Coronary artery (tissue), 2 donors: ENCODE results near the gene EPG5.

ENCODE experiments used
- DNase-seq: peaks from one replicate; pipeline ENCODE4 v3.0.0-alpha.2; 2017; ENCODE audit warnings: low spot score
- H3K27ac ChIP-seq, 2 donors: fragments of 200-600 bp; sonication (generic); one replicate each; pipeline ENCODE4 v1.5.1; 2016 to 2019
- H3K4me3 ChIP-seq: fragments of 200-600 bp; sonication (generic); 2 replicates; pipeline ENCODE4 v1.5.1; 2016; ENCODE audit warnings: mild to moderate bottlenecking, moderate library complexity
- CTCF ChIP-seq: fragments of 200-600 bp; sonication (generic); IDR thresholded peaks from one replicate; pipeline ENCODE4 v1.5.1; 2019; ENCODE audit warnings: antibody characterized with exemption

EPG5 gene

GRCh38 chr18:45896452-45896851 lies 70.7 kb downstream of the EPG5 start:
- Histone ChIP-seq H3K27ac (no peak overlapping the region), H3K4me3 (no peak overlapping the region)
- DNase-seq, result no peak
- no peak for TF ChIP-seq CTCF

- DNase-seq, result no peak
- Histone ChIP-seq H3K27ac (no peak overlapping the region), H3K4me3 (no peak overlapping the region)
- TF ChIP-seq CTCF, result no peak
Observed at GRCh38 chr18:45895339-45895738, 71.8 kb downstream of the EPG5 start.

DNA sequence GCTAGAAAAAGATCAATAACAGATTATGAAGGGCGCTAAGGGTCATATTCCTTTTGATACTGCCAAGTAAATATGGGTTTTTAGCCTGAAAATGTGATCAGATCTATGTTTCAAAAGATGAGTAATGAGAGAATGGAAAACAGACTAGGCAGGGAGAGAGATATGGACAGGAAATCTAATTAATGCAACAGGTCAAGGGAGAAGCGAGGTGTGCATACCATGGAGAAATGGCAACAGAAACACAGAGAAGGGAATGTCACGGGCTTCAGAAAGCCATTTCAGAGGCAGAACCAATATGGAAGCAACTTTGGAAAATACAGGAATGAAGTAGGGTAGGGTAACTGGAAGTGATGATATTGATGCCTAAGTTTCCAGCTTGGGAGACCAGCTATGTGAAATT lies 72.3 kb downstream of the EPG5 start:
- Histone ChIP-seq H3K27ac (no peak overlapping the region), H3K4me3 (no peak overlapping the region)
- no peak for DNase-seq
- no peak for TF ChIP-seq CTCF

DNA sequence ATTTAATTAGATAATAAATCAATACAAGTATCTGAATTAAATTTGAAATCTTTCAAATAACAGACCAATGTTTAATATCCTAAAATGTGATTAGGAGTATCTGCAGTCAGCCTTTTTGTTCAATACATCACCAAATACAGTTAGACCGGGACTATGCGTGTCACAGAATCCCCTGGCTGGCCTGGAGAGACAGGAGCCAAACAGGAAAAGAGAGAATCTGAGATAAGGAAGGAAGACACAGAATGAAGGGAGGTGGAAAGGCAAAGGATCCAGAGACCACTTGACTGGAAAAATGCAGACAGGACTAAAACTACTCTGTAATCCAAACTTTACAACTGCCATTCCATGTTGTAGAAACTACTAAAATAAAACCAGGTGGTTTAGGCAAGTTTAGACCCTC lies 75.3 kb downstream of the EPG5 start:
- TF ChIP-seq CTCF, result no peak
- H3K4me3 ChIP-seq, result no peak overlapping the region
- no peak overlapping the region for H3K27ac ChIP-seq
- no peak for DNase-seq

DNA sequence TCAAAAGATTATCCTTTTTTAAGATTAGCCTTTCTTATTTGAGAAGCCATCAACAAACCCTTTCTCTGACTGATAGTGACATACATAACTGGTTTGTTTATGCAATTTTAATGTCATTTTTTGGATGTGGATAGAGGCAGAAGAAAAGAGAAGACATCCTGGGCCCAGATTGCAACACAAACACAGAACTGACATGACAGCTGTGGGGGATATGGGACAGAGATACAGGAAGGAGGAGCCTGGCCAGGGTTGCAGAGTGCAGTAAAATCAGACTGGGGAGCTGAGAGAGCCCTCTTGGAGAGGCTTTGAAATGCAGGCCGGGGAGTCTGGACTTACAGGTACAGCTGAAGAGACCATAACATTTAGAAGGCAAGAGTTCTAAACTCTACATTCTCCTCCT lies 76.5 kb downstream of the EPG5 start:
- no peak for DNase-seq
- no peak overlapping the region for H3K4me3 ChIP-seq
- TF ChIP-seq CTCF, result no peak
- no peak overlapping the region for H3K27ac ChIP-seq

- DNase-seq, result no peak
- Histone ChIP-seq H3K27ac (no peak overlapping the region), H3K4me3 (no peak overlapping the region)
- TF ChIP-seq CTCF, result no peak
Observed at GRCh38 chr18:45889419-45890064, 77.6 kb downstream of the EPG5 start.

DNA sequence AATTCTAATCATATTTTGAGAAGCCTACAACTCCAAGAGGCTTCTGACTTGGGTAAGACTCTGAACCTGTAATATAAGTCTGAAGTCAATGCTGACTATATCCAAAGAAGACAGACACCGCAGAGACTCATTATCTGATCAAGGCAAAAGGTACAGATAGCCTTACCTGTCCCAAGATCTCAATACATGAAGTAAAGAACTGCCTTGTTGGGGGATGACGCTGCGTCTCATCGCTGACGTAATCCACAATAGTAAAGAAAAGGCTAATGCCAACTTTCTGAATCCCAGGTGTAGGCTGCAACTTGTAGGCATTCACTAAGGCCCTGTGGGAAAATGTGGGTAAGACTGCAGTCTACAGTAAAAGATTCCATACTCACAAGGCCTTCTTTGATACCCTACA lies 79.5 kb downstream of the EPG5 start:
- TF ChIP-seq CTCF, result no peak
- no peak overlapping the region for H3K27ac ChIP-seq
- no peak overlapping the region for H3K4me3 ChIP-seq
- DNase-seq, result no peak
